ENCODE results near the gene XXYLT1. TPM values are rescaled to one million over a fixed set of nuclear protein-coding genes. Genes with fewer than 3 reads are reported as not detected.

Gene XXYLT1
- total and polyA plus RNA-seq, 2 of the 8 experiments (the other 6 are each of a cell fraction or from before 2014, with no cell fraction given) = 18.9 to 23.8 TPM

DNA sequence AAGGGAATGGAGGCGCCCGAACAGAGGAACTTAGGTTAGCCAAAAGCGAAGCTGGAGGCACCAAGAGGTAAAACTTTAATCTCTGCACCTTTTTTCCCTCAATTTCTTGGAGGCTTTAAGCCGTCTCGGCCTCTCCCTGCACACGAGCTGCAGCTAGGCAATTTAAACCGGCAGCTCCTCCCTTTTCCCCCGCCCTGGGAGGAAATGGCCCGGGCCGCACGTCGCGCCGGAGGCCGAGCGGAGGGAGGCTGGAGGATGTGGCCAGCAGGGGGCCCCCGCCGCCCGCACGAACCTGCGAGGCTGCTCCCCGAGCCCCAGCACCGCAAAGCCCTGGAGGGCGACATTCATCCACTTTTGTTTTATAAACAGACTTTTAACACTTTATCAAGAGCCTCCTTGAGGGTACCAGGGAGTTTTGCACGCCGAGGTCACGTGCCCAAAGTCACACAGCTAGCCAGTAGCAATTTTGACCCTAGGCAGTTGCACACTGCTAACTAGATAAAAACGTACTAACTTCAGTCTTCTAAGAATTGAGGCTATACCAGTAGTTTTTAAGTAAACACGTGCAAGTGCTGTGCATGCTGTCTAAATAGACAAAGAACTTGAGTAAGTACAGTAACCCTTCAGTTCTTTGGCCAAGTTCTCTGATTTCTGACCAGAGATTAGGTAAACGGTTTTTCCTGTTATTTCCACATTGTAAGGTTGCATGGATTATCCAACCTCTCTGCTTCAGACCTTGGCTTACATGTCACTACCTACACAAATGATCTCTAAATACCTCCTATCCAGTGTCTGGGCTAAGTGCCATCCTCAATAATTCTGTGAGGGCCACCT lies 668 bp upstream of the XXYLT1 start (continued):
- TF ChIP-seq ATF3 (IDR thresholded peaks at IDR 0.05; ENCODE audit: insufficient read depth, low read depth, low read length) (0 out of 2 replicates have a peak, but pooled peaks have one; percentile 22), RAD21 (IDR thresholded peaks at IDR 0.05 in 1 of 2, conservative IDR thresholded peaks at IDR 0.05 in 1 of 2; ENCODE audit: low read depth in 2 of 2, low read length in 2 of 2) (peak; percentile 91 to 95), RBBP5 (IDR thresholded peaks at IDR 0.05; ENCODE audit: borderline replicate concordance, low read depth, low read length) (no peak), SRF (IDR thresholded peaks at IDR 0.05; ENCODE audit: low read depth, low read length) (no peak), JUND (IDR thresholded peaks at IDR 0.05; ENCODE audit: low read length) (no peak), YY1 (IDR thresholded peaks at IDR 0.05; ENCODE audit: low read depth, low read length) (no peak), POLR2AphosphoS5 (IDR thresholded peaks at IDR 0.05; ENCODE audit: low read depth, low read length) (no peak; the same call in 1 of the 2 replicates), PHF8 (conservative IDR thresholded peaks at IDR 0.05; ENCODE audit: low read depth, low read length) (peak; percentile 80), ASH2L (IDR thresholded peaks at IDR 0.05; ENCODE audit: low read length) (peak; percentile 38), MAFK (IDR thresholded peaks at IDR 0.05; ENCODE audit: low read depth, low read length) (no peak), CREB1 (IDR thresholded peaks at IDR 0.05) (0 out of 2 replicates have a peak, but pooled peaks have one; percentile 21), CHD1 (IDR thresholded peaks at IDR 0.05; ENCODE audit: low read depth, low read length) (no peak), POLR2A (IDR thresholded peaks at IDR 0.05; ENCODE audit: control extremely low read depth in 1 of 2, low read depth in 2 of 2, low read length in 2 of 2) (0 out of 3 replicates have a peak, but pooled peaks of 1 of the 2 experiments have one; percentile 59)
- TF ChIP-seq, protein P1, sequence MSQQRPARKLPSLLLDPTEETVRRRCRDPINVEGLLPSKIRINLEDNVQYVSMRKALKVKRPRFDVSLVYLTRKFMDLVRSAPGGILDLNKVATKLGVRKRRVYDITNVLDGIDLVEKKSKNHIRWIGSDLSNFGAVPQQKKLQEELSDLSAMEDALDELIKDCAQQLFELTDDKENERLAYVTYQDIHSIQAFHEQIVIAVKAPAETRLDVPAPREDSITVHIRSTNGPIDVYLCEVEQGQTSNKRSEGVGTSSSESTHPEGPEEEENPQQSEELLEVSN (IDR thresholded peaks at IDR 0.05) = peak; percentile 47; the same call in 1 of the 2 replicates
- TF ChIP-seq, protein P2, sequence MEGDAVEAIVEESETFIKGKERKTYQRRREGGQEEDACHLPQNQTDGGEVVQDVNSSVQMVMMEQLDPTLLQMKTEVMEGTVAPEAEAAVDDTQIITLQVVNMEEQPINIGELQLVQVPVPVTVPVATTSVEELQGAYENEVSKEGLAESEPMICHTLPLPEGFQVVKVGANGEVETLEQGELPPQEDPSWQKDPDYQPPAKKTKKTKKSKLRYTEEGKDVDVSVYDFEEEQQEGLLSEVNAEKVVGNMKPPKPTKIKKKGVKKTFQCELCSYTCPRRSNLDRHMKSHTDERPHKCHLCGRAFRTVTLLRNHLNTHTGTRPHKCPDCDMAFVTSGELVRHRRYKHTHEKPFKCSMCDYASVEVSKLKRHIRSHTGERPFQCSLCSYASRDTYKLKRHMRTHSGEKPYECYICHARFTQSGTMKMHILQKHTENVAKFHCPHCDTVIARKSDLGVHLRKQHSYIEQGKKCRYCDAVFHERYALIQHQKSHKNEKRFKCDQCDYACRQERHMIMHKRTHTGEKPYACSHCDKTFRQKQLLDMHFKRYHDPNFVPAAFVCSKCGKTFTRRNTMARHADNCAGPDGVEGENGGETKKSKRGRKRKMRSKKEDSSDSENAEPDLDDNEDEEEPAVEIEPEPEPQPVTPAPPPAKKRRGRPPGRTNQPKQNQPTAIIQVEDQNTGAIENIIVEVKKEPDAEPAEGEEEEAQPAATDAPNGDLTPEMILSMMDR (IDR thresholded peaks at IDR 0.05; ENCODE audit: control extremely low read depth in 1 of 3, insufficient read depth in 1 of 3, low read depth in 1 of 3, low read length in 3 of 3) = peak; percentile 75 to 97 (median 85)
- TF ChIP-seq, protein P3, sequence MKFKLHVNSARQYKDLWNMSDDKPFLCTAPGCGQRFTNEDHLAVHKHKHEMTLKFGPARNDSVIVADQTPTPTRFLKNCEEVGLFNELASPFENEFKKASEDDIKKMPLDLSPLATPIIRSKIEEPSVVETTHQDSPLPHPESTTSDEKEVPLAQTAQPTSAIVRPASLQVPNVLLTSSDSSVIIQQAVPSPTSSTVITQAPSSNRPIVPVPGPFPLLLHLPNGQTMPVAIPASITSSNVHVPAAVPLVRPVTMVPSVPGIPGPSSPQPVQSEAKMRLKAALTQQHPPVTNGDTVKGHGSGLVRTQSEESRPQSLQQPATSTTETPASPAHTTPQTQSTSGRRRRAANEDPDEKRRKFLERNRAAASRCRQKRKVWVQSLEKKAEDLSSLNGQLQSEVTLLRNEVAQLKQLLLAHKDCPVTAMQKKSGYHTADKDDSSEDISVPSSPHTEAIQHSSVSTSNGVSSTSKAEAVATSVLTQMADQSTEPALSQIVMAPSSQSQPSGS (IDR thresholded peaks at IDR 0.05; ENCODE audit: low read length) = peak; percentile 53; the same call in 1 of the 2 replicates
